Body of pancreas (tissue), 4 donors: ENCODE measurements around the gene SSR4.

Experiments used
- CTCF ChIP-seq, 7 experiments: fragments of 450-650 bp in 4 of 7; fragments of 200-600 bp in 3 of 7; sonication (generic) in 3 of 7; IDR thresholded peaks; one replicate each; pipeline ENCODE4 v1.5.1; 2016 to 2019; ENCODE audit warnings: antibody characterized with exemption in 7 of 7
- POLR2A ChIP-seq, 3 donors: fragments of 450-650 bp; IDR thresholded peaks; one replicate each; pipeline ENCODE4 v1.6.1; 2016; ENCODE audit warnings: antibody characterized with exemption in 3 of 3, mild to moderate bottlenecking in 2 of 3

- no peak for TF ChIP-seq CTCF (IDR thresholded peaks at IDR 0.05)
- no peak for TF ChIP-seq POLR2A (IDR thresholded peaks at IDR 0.05)
These were observed 39.3 kb upstream of the SSR4 start for GRCh38 chrX:153755136-153755535.
